T-cell (primary cell): Measurements from ENCODE around the gene CASTOR1. TPM values are rescaled to one million over a fixed set of nuclear protein-coding genes. Genes with fewer than 3 reads are reported as not detected.

Experiments used
- ATAC-seq, 4 experiments: fragments of 200-7000 bp in 3 of 4; fragments of 150-1000 bp in 1 of 4; cut with Tn5 transposase; replicated peaks in 1 of 4; 1 replicate in 3 of 4; 2 replicates in 1 of 4; pipeline ENCODE4 v1.10.0; 2021; ENCODE audit warnings: moderate library complexity in 3 of 4, mild to moderate bottlenecking in 2 of 4, moderate number of reproducible peaks in 1 of 4
- CTCF ChIA-PET, 2 donors: fragments of 300-600 bp; sonication (Branson Sonifier 250); formaldehyde crosslinking; loops; one replicate each; lab custom pipeline; 2022; ENCODE audit warnings: antibody characterized with exemption in 2 of 2; lab: Charles Lee
- POLR2A ChIA-PET, 2 donors: fragments of 300-600 bp; sonication (Branson Sonifier 250); formaldehyde crosslinking; loops; one replicate each; lab custom pipeline; 2022; ENCODE audit warnings: antibody characterized with exemption in 2 of 2; lab: Charles Lee
- DNase-seq, 35 experiments: peaks; one replicate each; pipeline versions ENCODE4 v3.0.0 to v3.0.0-alpha.2; 2013 to 2023
- H3K27ac ChIP-seq: one replicate; pipeline ENCODE4 v1.5.1; 2013; ENCODE audit warnings: low read length
- H3K27me3 ChIP-seq, 2 experiments: replicated peaks in 1 of 2; 1 replicate in 1 of 2; 2 replicates in 1 of 2; pipeline versions ENCODE4 v1.6.1 to v1.7.0; 2013; ENCODE audit warnings: low read length in 1 of 2, mixed read lengths in 1 of 2; ENCODE audit not compliant: control insufficient read depth in 2 of 2, insufficient read depth in 2 of 2; ENCODE audit errors: extremely low read depth in 1 of 2
- H3K36me3 ChIP-seq, 2 donors: 1 replicate in 1 of 2; 2 replicates in 1 of 2; pipeline versions ENCODE4 v1.6.1 to v1.7.0; 2013; ENCODE audit warnings: low read length in 1 of 2; ENCODE audit not compliant: control insufficient read depth in 2 of 2, insufficient read depth in 1 of 2; ENCODE audit errors: extremely low read depth in 1 of 2
- H3K4me1 ChIP-seq, 2 experiments: 1 replicate in 1 of 2; 2 replicates in 1 of 2; pipeline versions ENCODE4 v1.6.1 to v1.7.0; 2013; ENCODE audit warnings: low read length in 2 of 2, mixed read lengths in 1 of 2; ENCODE audit not compliant: insufficient read depth in 2 of 2, control insufficient read depth in 1 of 2; ENCODE audit errors: extremely low read depth in 1 of 2
- H3K4me3 ChIP-seq, 2 donors: 1 replicate in 1 of 2; 2 replicates in 1 of 2; pipeline versions ENCODE4 v1.5.1 to v1.7.0; 2013; ENCODE audit warnings: mild to moderate bottlenecking in 2 of 2, low read length in 1 of 2, moderate library complexity in 1 of 2; ENCODE audit not compliant: control insufficient read depth in 1 of 2; ENCODE audit errors: extremely low read depth in 1 of 2
- H3K9me3 ChIP-seq: 2 replicates; pipeline ENCODE4 v1.7.0; 2013
- H3K27ac Mint-ChIP-seq, 2 donors: one replicate each; pipeline ENCODE4 v1.8.0; 2020 to 2021; ENCODE audit warnings: mild to moderate bottlenecking in 2 of 2, mixed read lengths in 2 of 2
- H3K27me3 Mint-ChIP-seq, 2 donors: one replicate each; pipeline ENCODE4 v1.8.0; 2021 to 2022; ENCODE audit warnings: mixed read lengths in 2 of 2
- H3K36me3 Mint-ChIP-seq: one replicate; pipeline ENCODE4 v1.8.0; 2021; ENCODE audit warnings: mixed read lengths
- H3K4me1 Mint-ChIP-seq, 3 donors: one replicate each; pipeline ENCODE4 v1.8.0; 2020 to 2022; ENCODE audit warnings: mixed read lengths in 3 of 3, mild to moderate bottlenecking in 1 of 3
- H3K4me3 Mint-ChIP-seq, 3 donors: one replicate each; pipeline ENCODE4 v1.8.0; 2020 to 2022; ENCODE audit warnings: mild to moderate bottlenecking in 3 of 3, mixed read lengths in 3 of 3, moderate library complexity in 3 of 3
- H3K9me3 Mint-ChIP-seq, 3 donors: one replicate each; pipeline ENCODE4 v1.8.0; 2020 to 2022; ENCODE audit warnings: mixed read lengths in 3 of 3
- WGBS: methylation state at CpG from one replicate; pipeline ENCODE4 v1.1.5; 2013; ENCODE audit warnings: missing lambda C conversion rate; ENCODE audit not compliant: insufficient coverage; 5-methylcytosine and 5-hydroxymethylcytosine counted together
- total RNA-seq, 35 experiments: library from RNA in 6 of 35; stranded (reverse) in 6 of 35; fragments of 120-200 nt in 1 of 35; gene quantifications; one replicate each; pipeline versions ENCODE4 v1.2.1 to v1.2.4 and lab custom pipeline; 2013 to 2026

The CASTOR1 gene
- total RNA-seq, 5 donors from 2014 or later (not counting 1 experiment from before 2014, with no cell fraction given): 12.8 to 21.9 (median 16.1) TPM

DNA sequence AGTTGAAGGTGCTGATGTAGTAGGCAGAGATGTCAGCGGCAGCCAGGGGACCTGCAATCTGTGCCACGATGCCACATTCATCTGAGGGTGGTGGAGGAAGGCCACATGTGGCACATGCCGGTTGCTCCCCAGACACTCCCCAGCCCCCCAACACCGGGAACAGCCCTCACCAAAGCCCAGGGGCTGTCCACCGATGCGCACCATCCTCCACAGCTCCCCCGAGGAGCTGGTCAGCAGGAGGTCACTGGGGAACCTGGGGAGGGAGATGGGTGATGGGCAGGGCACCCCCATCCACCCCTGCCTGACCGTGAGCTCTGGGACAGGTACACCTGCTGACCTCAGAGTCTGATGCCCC lies 3.5 kb downstream of the CASTOR1 start:
- ChIA-PET CTCF (interaction anchor here (0.8 to 1.6 kb wide), 5 partner anchors 22 to 178 kb away, joined by 3 to 5 read pairs (median 4); partner anchors contain the start of gene RNF215 (in 1 of the 2)), POLR2A (interaction anchor here in 1 of 2 donors (0.5 kb wide), 1 partner anchor 99 kb away, joined by 6 read pairs; no protein-coding TSS in a partner anchor)
- H3K27me3 ChIP-seq: peaks cover 0 to 5% of the 10 kb centered on the region in 2 experiments
- no CpG with 5 or more reads among the region's 8 CpGs for WGBS
- ATAC-seq: no peak
- Mint-ChIP-seq H3K27ac (no peak overlapping the region), H3K4me1 (peaks cover 38 to 50% (median 39%) of the 10 kb centered on the region in 3 donors), H3K27me3 (no peaks in the 10 kb centered on the region), H3K36me3 (peaks cover 9% of the 10 kb centered on the region), H3K9me3 (no peaks in the 10 kb centered on the region), H3K4me3 (no peak overlapping the region)
- no peak for DNase-seq
- H3K4me1 ChIP-seq: peaks cover 18 to 58% of the 10 kb centered on the region in 2 experiments
- no peak overlapping the region for H3K27ac ChIP-seq
- no peaks in the 10 kb centered on the region for H3K9me3 ChIP-seq
- H3K36me3 ChIP-seq: peaks cover 3 to 4% of the 10 kb centered on the region in 2 donors
- no peak overlapping the region for H3K4me3 ChIP-seq

GRCh38 chr22:30285176-30285845 lies 4.0 kb downstream of the CASTOR1 start:
- WGBS: 93% methylated on average over 15 of the region's 27 CpGs
- ATAC-seq (no peak), DNase-seq (no peak)
- H3K4me3 ChIP-seq: no peak overlapping the region
- peaks cover 33 to 44% (median 34%) of the 10 kb centered on the region in 3 donors for H3K4me1 Mint-ChIP-seq
- H3K9me3 Mint-ChIP-seq: no peaks in the 10 kb centered on the region
- H3K27ac ChIP-seq: no peak overlapping the region
- no peaks in the 10 kb centered on the region for H3K9me3 ChIP-seq
- H3K27ac Mint-ChIP-seq: no peak overlapping the region
- ChIA-PET CTCF (interaction anchor here in 1 of 2 donors (0.7 to 1.6 kb wide), 3 partner anchors 18 to 178 kb away, joined by 3 to 5 read pairs (median 3); no protein-coding TSS in a partner anchor), POLR2A (no interaction called here)
- peaks cover 14 to 53% of the 10 kb centered on the region in 2 experiments for H3K4me1 ChIP-seq
- no peaks in the 10 kb centered on the region for H3K27me3 Mint-ChIP-seq
- peaks cover 3 to 4% of the 10 kb centered on the region in 2 donors for H3K36me3 ChIP-seq
- H3K36me3 Mint-ChIP-seq: peaks cover 9% of the 10 kb centered on the region
- H3K27me3 ChIP-seq: peaks cover 0 to 5% of the 10 kb centered on the region in 2 experiments
- no peak overlapping the region for H3K4me3 Mint-ChIP-seq

DNA sequence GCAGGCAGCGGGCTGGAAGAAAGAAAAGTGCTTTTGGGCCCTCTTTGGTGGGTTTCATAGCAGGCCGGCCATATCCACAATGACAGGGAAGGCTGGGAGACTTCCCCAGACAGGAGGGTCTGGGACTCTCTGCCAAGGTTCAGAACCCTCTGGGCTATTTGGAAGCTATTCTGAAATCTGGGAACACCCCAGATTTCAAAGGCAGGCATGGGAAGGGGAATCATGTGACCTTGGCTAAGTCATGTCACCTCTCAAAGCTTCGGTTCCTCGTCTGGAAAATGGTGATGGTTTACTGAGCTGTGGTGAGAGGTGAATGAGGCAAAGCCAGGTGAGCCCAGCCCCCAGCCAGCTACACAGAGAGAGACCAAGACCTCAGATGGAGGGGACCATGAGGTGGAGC lies 4.6 kb downstream of the CASTOR1 start:
- H3K9me3 ChIP-seq: no peaks in the 10 kb centered on the region

GRCh38 chr22:30284172-30284571 lies 5.1 kb downstream of the CASTOR1 start:
- Mint-ChIP-seq H3K36me3 (peaks cover 9% of the 10 kb centered on the region), H3K27me3 (no peaks in the 10 kb centered on the region), H3K9me3 (no peaks in the 10 kb centered on the region), H3K4me3 (no peak overlapping the region), H3K4me1 (peaks cover 34 to 44% (median 35%) of the 10 kb centered on the region in 3 donors), H3K27ac (no peak overlapping the region)
- WGBS: 89% methylated on average over 9 of the region's 9 CpGs
- ChIA-PET CTCF (interaction anchor here (0.6 to 1.6 kb wide), 7 partner anchors 13 to 293 kb away, joined by 3 to 5 read pairs (median 4); no protein-coding TSS in a partner anchor), POLR2A (no interaction called here)
- H3K4me3 ChIP-seq: no peak overlapping the region
- no peaks in the 10 kb centered on the region for H3K9me3 ChIP-seq
- no peak overlapping the region for H3K27ac ChIP-seq
- ATAC-seq: no peak
- peaks cover 3 to 4% of the 10 kb centered on the region in 2 donors for H3K36me3 ChIP-seq
- peaks cover 10 to 52% of the 10 kb centered on the region in 2 experiments for H3K4me1 ChIP-seq
- H3K27me3 ChIP-seq: peaks cover 0 to 5% of the 10 kb centered on the region in 2 experiments
- DNase-seq: no peak

More for the DNA sequence above, 4.6 kb downstream of the CASTOR1 start:
- Histone ChIP-seq H3K4me1 (peaks cover 10 to 48% of the 10 kb centered on the region in 2 experiments), H3K27ac (no peak overlapping the region), H3K4me3 (no peak overlapping the region), H3K27me3 (peaks cover 0 to 5% of the 10 kb centered on the region in 2 experiments), H3K36me3 (peaks cover 3 to 4% of the 10 kb centered on the region in 2 donors)
- 100% methylated on average over 3 of the region's 4 CpGs for WGBS
- peaks cover 29 to 41% (median 30%) of the 10 kb centered on the region in 3 donors for H3K4me1 Mint-ChIP-seq
- DNase-seq: no peak
- no peak overlapping the region for H3K4me3 Mint-ChIP-seq
- ATAC-seq: no peak
- no peaks in the 10 kb centered on the region for H3K9me3 Mint-ChIP-seq
- no peaks in the 10 kb centered on the region for H3K27me3 Mint-ChIP-seq
- ChIA-PET CTCF (interaction anchor here (0.7 to 1.6 kb wide), 5 partner anchors 17 to 177 kb away, joined by 3 to 5 read pairs (median 3); no protein-coding TSS in a partner anchor), POLR2A (no interaction called here)
- no peak overlapping the region for H3K27ac Mint-ChIP-seq
- peaks cover 9% of the 10 kb centered on the region for H3K36me3 Mint-ChIP-seq

DNA sequence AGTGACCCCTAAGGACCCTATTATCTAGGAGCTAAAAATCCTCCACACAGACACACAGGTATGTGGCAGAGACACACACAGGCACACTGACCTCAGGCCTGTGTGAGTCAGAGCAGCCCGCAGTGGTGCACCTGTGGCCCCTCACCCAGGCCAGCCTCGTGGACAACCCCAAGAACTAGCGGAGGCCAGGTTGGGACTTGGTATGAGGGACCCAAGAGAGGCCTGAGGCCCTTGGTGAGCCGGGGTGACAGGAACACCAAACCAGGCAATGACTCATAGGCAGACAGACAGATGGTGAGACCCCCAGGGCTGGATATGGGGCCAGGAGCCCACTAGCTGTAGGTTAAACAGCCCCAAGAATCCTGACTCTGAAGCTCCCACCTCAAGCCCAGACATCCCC lies 6.0 kb downstream of the CASTOR1 start:
- Mint-ChIP-seq H3K4me3 (no peak overlapping the region), H3K36me3 (peaks cover 9% of the 10 kb centered on the region), H3K4me1 (peaks cover 35 to 43% (median 36%) of the 10 kb centered on the region in 3 donors), H3K9me3 (no peaks in the 10 kb centered on the region), H3K27me3 (no peaks in the 10 kb centered on the region), H3K27ac (no peak overlapping the region)
- DNase-seq (no peak), ATAC-seq (no peak)
- no peak overlapping the region for H3K4me3 ChIP-seq
- H3K27ac ChIP-seq: no peak overlapping the region
- 83% methylated on average over 4 of the region's 4 CpGs for WGBS
- POLR2A ChIA-PET: interaction anchor here in 1 of 2 donors (1.1 kb wide), 1 partner anchor 994 kb away, joined by 4 read pairs; no protein-coding TSS in a partner anchor
- H3K9me3 ChIP-seq: no peaks in the 10 kb centered on the region
- CTCF ChIA-PET: interaction anchor here (0.6 to 0.7 kb wide), 3 partner anchors 108 to 203 kb away, joined by 3 read pairs; no protein-coding TSS in a partner anchor
- H3K27me3 ChIP-seq: peaks cover 0 to 5% of the 10 kb centered on the region in 2 experiments
- H3K36me3 ChIP-seq: peaks cover 3 to 4% of the 10 kb centered on the region in 2 donors
- H3K4me1 ChIP-seq: peaks cover 5 to 44% of the 10 kb centered on the region in 2 experiments

DNA sequence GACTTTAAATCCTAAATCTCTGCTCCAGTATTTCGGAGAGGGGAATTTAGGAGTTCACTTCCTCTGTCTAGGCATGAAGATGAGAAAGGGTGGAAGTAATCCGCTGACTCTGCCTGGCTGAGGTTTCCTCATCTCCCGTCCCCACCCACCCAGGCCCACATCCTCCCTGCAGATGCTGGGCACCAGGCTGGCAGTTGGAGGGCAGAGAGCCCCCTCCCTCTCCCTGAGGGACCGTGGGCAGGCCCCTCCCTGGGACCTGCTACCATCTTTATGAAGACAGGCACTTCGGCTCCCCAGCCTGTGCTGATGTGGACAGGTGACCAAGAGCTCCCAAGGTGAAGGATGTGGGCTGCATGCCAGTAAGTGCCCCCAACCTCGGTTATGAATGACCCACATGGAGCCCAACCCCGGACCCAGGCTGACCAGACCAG lies 6.7 kb downstream of the CASTOR1 start:
- no peak overlapping the region for H3K4me3 Mint-ChIP-seq
- no peaks in the 10 kb centered on the region for H3K9me3 Mint-ChIP-seq
- ChIA-PET CTCF (interaction anchor here in 1 of 2 donors (0.5 to 0.7 kb wide), 2 partner anchors 175 to 183 kb away, joined by 3 read pairs; no protein-coding TSS in a partner anchor), POLR2A (interaction anchor here in 1 of 2 donors (1.1 kb wide), 1 partner anchor 993 kb away, joined by 4 read pairs; no protein-coding TSS in a partner anchor)
- H3K4me1 Mint-ChIP-seq: peaks cover 30 to 41% (median 36%) of the 10 kb centered on the region in 3 donors
- H3K27me3 Mint-ChIP-seq: no peaks in the 10 kb centered on the region
- peaks cover 9% of the 10 kb centered on the region for H3K36me3 Mint-ChIP-seq
- Histone ChIP-seq H3K4me3 (no peak overlapping the region), H3K27me3 (peaks cover 0 to 9% of the 10 kb centered on the region in 2 experiments), H3K4me1 (peaks cover 2 to 37% of the 10 kb centered on the region in 2 experiments), H3K36me3 (peaks cover 3 to 4% of the 10 kb centered on the region in 2 donors), H3K9me3 (no peaks in the 10 kb centered on the region), H3K27ac (no peak overlapping the region)
- no peak for ATAC-seq
- DNase-seq: no peak
- H3K27ac Mint-ChIP-seq: no peak overlapping the region
- WGBS: 31% methylated on average over 3 of the region's 7 CpGs
